ENCODE results near the gene PIP5K1C.
"Not testable (repeated sequence)": the region's sequence is repeated elsewhere in the genome, so short reads cannot be mapped to it uniquely, and the experiment has no call there.

PIP5K1C gene

DNA sequence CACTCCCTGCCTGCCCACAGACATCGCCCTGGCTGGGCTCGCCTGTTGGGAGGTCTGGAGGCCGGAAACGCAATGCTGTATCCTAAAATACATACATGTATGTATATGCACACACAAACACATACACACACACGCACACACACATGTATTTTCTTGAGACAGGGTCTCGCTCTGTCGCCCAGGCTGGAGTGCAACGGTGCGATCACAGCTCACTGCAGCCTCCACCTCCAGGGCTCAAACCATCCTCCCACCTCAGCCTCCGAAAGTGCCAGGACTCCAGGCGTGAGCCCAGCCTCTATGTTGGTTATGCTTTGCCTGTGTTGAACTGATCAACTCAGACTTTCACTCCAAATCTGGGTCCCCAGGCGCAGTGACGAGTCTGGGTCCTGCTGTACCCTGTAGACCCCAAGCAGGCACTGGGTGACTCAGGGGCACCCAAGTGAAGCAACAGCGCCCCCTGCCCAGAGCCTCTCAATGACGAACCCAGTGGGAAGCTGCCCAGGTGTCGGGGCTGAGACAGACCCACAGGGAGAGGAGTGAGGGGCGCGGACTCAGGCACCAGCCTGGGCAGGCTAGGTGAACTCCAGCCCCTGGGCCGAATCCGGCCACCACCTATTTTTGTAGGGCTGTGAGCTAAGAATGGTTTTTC lies 46.3 kb downstream of the PIP5K1C start:
- TF ChIP-seq, protein P1, sequence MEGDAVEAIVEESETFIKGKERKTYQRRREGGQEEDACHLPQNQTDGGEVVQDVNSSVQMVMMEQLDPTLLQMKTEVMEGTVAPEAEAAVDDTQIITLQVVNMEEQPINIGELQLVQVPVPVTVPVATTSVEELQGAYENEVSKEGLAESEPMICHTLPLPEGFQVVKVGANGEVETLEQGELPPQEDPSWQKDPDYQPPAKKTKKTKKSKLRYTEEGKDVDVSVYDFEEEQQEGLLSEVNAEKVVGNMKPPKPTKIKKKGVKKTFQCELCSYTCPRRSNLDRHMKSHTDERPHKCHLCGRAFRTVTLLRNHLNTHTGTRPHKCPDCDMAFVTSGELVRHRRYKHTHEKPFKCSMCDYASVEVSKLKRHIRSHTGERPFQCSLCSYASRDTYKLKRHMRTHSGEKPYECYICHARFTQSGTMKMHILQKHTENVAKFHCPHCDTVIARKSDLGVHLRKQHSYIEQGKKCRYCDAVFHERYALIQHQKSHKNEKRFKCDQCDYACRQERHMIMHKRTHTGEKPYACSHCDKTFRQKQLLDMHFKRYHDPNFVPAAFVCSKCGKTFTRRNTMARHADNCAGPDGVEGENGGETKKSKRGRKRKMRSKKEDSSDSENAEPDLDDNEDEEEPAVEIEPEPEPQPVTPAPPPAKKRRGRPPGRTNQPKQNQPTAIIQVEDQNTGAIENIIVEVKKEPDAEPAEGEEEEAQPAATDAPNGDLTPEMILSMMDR (conservative IDR thresholded peaks at IDR 0.05), result no peak
- no peak overlapping the region for H3K27ac ChIP-seq

DNA sequence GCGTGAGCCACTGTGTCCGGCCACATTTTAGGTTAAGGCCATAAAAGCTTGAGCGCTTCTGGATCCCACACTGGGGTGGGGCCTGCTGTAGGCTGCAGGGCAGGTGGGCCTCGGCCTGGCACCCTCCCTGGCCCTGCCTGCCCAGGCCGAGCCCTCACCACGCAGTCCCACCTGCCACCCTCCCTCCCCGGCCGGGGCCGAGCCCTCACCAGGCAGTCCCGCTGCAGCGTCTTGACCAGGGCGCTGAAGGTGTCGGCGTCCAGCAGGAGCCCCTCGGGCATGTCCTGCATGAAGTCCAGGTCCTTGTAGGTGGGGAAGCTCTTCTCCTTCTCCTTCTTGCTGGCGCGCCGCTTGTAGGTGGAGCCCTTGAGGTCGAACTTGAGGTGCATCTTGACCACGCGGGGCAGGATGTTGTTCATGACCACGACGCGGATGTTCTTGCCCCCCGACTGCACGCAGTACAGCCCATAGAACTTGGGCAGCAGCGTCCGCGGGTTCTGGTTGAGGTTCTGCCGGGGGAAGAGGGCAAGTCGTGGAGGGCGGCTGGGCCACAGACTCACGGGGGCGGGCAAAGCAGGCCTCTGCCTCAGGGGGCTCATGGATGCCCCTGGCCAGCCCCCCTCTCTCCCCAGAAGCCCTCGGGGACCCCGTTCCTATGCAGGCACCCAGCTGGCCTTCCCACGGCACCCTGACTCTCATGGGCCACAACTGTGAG lies 47.0 kb downstream of the PIP5K1C start:
- no peak overlapping the region for H3K27ac ChIP-seq
- TF ChIP-seq, protein P1 (conservative IDR thresholded peaks at IDR 0.05), result no peak

DNA sequence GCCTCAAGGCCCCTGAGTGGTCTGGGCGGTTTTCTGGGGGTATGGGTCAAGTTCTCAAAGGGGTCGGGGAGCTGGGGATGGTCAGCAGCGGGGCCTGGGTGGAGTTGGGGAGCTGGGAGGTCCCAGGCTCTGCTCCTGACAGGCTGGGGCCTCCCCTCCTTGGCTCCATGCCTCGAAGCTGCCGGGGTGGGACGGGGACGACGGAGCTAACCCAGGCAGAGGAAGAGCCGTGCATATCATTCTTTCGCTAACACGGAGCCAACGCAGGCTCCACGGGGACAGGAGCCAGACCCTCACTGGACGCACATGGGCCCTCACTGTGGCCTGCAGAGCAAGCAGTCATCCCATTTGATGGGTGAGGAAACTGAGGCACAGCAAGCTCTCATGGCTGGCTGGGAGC lies 47.8 kb downstream of the PIP5K1C start:
- H3K27ac ChIP-seq, result no peak overlapping the region
- TF ChIP-seq, protein P1 (conservative IDR thresholded peaks at IDR 0.05), result no peak

DNA sequence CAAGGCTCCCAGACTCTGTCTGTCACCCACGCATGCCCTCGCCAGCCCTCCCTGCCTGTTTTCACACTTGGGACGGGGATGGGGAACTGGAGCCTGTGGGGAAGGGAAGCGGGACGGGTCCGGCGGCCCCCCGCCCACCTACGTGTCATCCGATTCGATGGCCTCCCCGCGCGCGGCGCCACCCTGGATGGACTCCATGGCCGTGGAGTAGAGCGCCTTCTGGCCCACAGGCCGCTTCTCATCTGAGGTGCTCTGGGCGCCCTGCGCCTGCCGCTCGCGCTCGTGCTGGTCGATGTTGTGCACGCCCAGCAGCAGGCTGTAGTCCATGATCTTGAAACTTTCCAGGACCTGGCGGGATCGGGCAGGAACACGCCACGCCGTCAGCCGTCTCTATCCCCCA lies 48.6 kb downstream of the PIP5K1C start:
- TF ChIP-seq, protein P1 (conservative IDR thresholded peaks at IDR 0.05), result no peak
- no peak overlapping the region for H3K27ac ChIP-seq

DNA sequence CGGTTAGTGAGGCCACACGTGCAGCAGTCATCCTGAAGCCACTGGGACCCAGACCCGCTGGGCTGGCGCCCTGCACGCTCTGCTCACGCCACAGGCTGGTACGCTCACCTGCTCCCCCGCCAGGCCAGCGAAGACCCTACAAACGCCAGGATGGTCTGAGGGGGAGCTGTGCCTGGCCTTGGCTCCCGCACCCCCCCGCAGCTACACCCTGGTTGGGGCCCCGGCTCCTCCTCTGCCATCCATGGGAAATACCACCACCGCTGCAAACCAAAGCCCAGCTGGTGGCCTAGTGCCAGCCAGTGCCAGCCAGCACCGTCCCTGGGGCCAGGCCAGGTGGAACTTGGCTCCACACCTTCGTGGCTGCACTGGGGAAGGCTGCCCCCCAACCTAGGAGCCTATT lies 50.4 kb downstream of the PIP5K1C start:
- TF ChIP-seq, protein P1 (conservative IDR thresholded peaks at IDR 0.05), result no peak
- H3K27ac ChIP-seq, result no peak overlapping the region

DNA sequence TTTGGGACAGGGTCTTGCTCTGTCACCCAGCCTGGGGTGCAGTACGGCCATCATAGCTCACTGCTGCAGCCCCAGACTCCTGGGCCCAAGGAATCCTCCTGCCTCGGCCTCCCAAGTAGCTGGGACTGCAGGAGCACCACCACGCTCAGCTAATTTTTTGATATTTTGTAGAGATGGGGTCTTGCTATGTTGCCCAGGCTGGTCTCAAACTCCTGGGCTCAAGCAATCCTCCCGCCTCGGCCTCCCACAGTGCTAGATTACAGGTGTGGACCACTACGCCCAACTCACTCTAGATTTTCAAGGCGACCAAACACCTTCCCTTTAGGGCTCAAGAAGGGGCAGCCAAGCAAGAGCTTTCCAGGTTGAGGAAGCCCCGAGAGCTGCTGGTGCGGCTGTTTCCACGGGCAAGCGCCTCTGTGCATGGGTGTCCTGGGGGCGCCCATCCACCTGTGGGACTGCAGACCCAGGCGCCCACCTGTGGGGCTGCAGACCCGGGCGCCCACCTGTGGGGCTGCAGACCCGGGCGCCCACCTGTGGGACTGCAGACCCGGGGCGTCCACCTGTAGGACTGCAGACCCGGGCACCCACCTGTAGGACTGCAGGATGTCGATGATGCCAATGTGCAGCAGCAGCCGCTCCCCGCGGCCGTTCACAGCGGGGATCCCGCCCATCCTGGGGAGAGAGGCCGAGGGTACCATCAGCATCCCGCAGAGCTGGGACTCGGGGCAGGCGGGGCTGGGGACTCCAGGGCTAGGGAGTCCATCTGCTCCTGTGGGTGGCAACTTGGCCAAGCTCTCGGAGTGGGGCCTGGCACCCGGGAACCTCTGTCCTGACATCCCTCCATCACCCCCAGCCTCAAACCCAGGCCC lies 52.0 kb downstream of the PIP5K1C start:
- H3K27ac ChIP-seq, result no peak overlapping the region
- TF ChIP-seq, protein P1 (conservative IDR thresholded peaks at IDR 0.05), result no peak

DNA sequence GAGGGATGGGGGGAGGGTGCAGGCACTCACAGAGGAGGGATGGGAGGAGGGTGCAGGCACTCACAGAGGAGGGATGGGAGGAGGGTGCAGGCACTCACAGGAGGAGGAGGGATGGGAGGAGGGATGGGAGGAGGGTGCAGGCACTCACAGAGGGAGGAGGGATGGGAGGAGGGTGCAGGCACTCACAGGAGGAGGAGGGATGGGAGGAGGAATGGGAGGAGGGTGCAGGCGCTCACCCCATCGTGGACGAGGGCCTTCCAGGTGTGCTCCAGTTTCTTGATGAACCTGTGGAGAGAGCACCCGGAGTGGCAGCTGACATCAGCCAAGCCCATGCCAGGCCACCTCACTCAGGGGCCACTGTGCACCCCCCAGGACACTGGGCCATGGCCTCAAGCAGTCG lies 53.2 kb downstream of the PIP5K1C start:
- H3K27ac ChIP-seq, result not testable (repeated sequence)

All from VCaP (cell line).